ENCODE data around the gene INO80B.
"Not testable (repeated sequence)": the region's sequence is repeated elsewhere in the genome, so short reads cannot be mapped to it uniquely, and the experiment has no call there.

The INO80B gene

GRCh38 chr2:74448771-74449170, 6.1 kb upstream of the INO80B start:
- no peak for DNase-seq (ENCODE audit: low spot score)

- no peak for DNase-seq (ENCODE audit: low spot score)
Measured at GRCh38 chr2:74450570-74451190, 4.2 kb upstream of the INO80B start.

GRCh38 chr2:74457129-74457548, 2.3 kb downstream of the INO80B start:
- DNase-seq (ENCODE audit: low spot score), result no peak

GRCh38 chr2:74457549-74458131, 2.8 kb downstream of the INO80B start:
- no peak for DNase-seq (ENCODE audit: low spot score)

- DNase-seq (ENCODE audit: low spot score), result peak; percentile 100
Measured at GRCh38 chr2:74458132-74458937, 3.4 kb downstream of the INO80B start, which contains the start of gene WBP1. Gene WBP1 (plus strand): TSS chr2:74458438. CDS start chr2:74458603, 165 bp downstream.

- DNase-seq (ENCODE audit: low spot score), result no peak
Measured at GRCh38 chr2:74458938-74459363, 4.1 kb downstream of the INO80B start.

- not testable (repeated sequence) for DNase-seq (ENCODE audit: low spot score)
Measured at GRCh38 chr2:74459503-74460118, 4.7 kb downstream of the INO80B start.

- not testable (repeated sequence) for DNase-seq (ENCODE audit: low spot score)
Measured at GRCh38 chr2:74460187-74460586, 5.3 kb downstream of the INO80B start.

GRCh38 chr2:74461187-74462053, 6.5 kb downstream of the INO80B start:
- no peak for DNase-seq (ENCODE audit: low spot score)

GRCh38 chr2:74462054-74462785, 7.3 kb downstream of the INO80B start:
- no peak for DNase-seq (ENCODE audit: low spot score)

GRCh38 chr2:74462786-74463105, 7.9 kb downstream of the INO80B start:
- DNase-seq (ENCODE audit: low spot score), result no peak

- DNase-seq (ENCODE audit: low spot score), result no peak
Measured at GRCh38 chr2:74464406-74464805, 9.5 kb downstream of the INO80B start.

- not testable (repeated sequence) for DNase-seq (ENCODE audit: low spot score)
Measured at GRCh38 chr2:74470742-74471141, 15.9 kb downstream of the INO80B start.

- DNase-seq (ENCODE audit: low spot score), result peak; percentile 14
Measured at GRCh38 chr2:74471332-74472065, 16.6 kb downstream of the INO80B start.

GRCh38 chr2:74472086-74472944, 17.4 kb downstream of the INO80B start, which contains the start of gene MRPL53:
Gene MRPL53 (minus strand): TSS chr2:74472680. CDS start chr2:74472660, 20 bp downstream.
- DNase-seq (ENCODE audit: low spot score), result peak; percentile 92

- peak; percentile 26 for DNase-seq (ENCODE audit: low spot score)
Measured at GRCh38 chr2:74472945-74473258, 18.0 kb downstream of the INO80B start.

GRCh38 chr2:74474481-74474880, 19.6 kb downstream of the INO80B start:
- DNase-seq (ENCODE audit: low spot score), result no peak

GRCh38 chr2:74474899-74475298, 20.0 kb downstream of the INO80B start:
- DNase-seq (ENCODE audit: low spot score), result no peak

GRCh38 chr2:74481431-74481830, 26.5 kb downstream of the INO80B start:
- DNase-seq (ENCODE audit: low spot score), result no peak
